HEK293 (cell line): Measurements from ENCODE around the gene SHD.
A peak's percentile ranks its signal among the peaks of the same experiment; 100 is the strongest.

Source experiments
- CTCF ChIA-PET: fragments of 350-600 bp; formaldehyde crosslinking; extraction: SDS; loops from one replicate; lab custom pipeline; 2021; ENCODE audit warnings: antibody characterized with exemption; lab: Yijun Ruan, JAX
- POLR2A ChIA-PET: fragments of 300-600 bp; formaldehyde crosslinking; extraction: SDS; loops from one replicate; lab custom pipeline; 2020; ENCODE audit warnings: antibody characterized with exemption, inconsistent platforms; lab: Yijun Ruan, JAX
- H3K27ac ChIP-seq: fragments of 200-500 bp; sonication (Bioruptor generic); 2 replicates; pipeline ENCODE4 v1.5.1; 2014; ENCODE audit warnings: low read depth, low read length, control low read depth, inconsistent platforms; ENCODE audit errors: extremely low read depth
- H3K36me3 ChIP-seq, 2 experiments: fragments of 200-500 bp in 1 of 2; sonication (Bioruptor generic) in 1 of 2; 1 replicate in 1 of 2; 2 replicates in 1 of 2; pipeline ENCODE4 v1.5.1; 2014 to 2017; ENCODE audit warnings: inconsistent platforms in 2 of 2, low read length in 2 of 2; ENCODE audit not compliant: control insufficient read depth in 2 of 2, insufficient read depth in 1 of 2
- H3K4me1 ChIP-seq: fragments of 200-500 bp; sonication (Bioruptor generic); 2 replicates; pipeline ENCODE4 v1.5.1; 2014; ENCODE audit warnings: mild to moderate bottlenecking, low read length, inconsistent platforms; ENCODE audit not compliant: control insufficient read depth, insufficient read depth
- H3K4me3 ChIP-seq: 2 replicates; pipeline ENCODE4 v1.5.1; 2011; ENCODE audit warnings: low read depth, mild to moderate bottlenecking, control low read depth, low read length, moderate library complexity
- H3K9me3 ChIP-seq: fragments of 200-500 bp; sonication (Bioruptor generic); 2 replicates; pipeline ENCODE4 v1.5.1; 2014; ENCODE audit warnings: low read depth, low read length, inconsistent platforms; ENCODE audit not compliant: control insufficient read depth, insufficient read depth
- GLI4 ChIP-seq: fragments of 450-650 bp; formaldehyde crosslinking; IDR thresholded peaks from 2 replicates; pipeline ENCODE4 v1.5.1; 2016; ENCODE audit warnings: missing biosample characterization, missing genetic modification characterization
- GLIS2 ChIP-seq: fragments of 450-650 bp; formaldehyde crosslinking; IDR thresholded peaks from 2 replicates; pipeline ENCODE4 v1.5.1; 2016; ENCODE audit warnings: missing biosample characterization, missing genetic modification characterization
- SETDB1 ChIP-seq: IDR thresholded peaks from one replicate; pipeline ENCODE4 v1.6.1; 2017; ENCODE audit warnings: mild to moderate bottlenecking, low read length, moderate library complexity, mixed read lengths; ENCODE audit not compliant: insufficient read length
- SP2 ChIP-seq: fragments of 450-650 bp; formaldehyde crosslinking; IDR thresholded peaks from 2 replicates; pipeline ENCODE4 v1.5.1; 2016; ENCODE audit warnings: missing biosample characterization, missing genetic modification characterization
- WT1 ChIP-seq: fragments of 450-650 bp; formaldehyde crosslinking; IDR thresholded peaks from 2 replicates; pipeline ENCODE4 v1.5.1; 2016; ENCODE audit warnings: missing biosample characterization, missing genetic modification characterization
- ZBTB26 ChIP-seq: fragments of 450-650 bp; formaldehyde crosslinking; optimal IDR thresholded peaks from 2 replicates; pipeline ENCODE3; 2016; ENCODE audit warnings: missing biosample characterization, mild to moderate bottlenecking, missing genetic modification characterization
- ZFHX2 ChIP-seq: fragments of 450-650 bp; formaldehyde crosslinking; conservative IDR thresholded peaks from 2 replicates; pipeline ENCODE4 v1.5.1; 2016; ENCODE audit warnings: missing biosample characterization, missing genetic modification characterization
- ZIC2 ChIP-seq: fragments of 450-650 bp; formaldehyde crosslinking; IDR thresholded peaks from 2 replicates; pipeline ENCODE4 v1.5.1; 2016; ENCODE audit warnings: missing biosample characterization, missing genetic modification characterization
- ZNF121 ChIP-seq: fragments of 450-650 bp; formaldehyde crosslinking; IDR thresholded peaks from 2 replicates; pipeline ENCODE4 v1.5.1; 2016; ENCODE audit warnings: missing biosample characterization, missing genetic modification characterization
- ZNF133 ChIP-seq: fragments of 450-650 bp; formaldehyde crosslinking; IDR thresholded peaks from 2 replicates; pipeline ENCODE4 v1.5.1; 2016; ENCODE audit warnings: missing biosample characterization, missing genetic modification characterization
- ZNF157 ChIP-seq: fragments of 450-650 bp; formaldehyde crosslinking; IDR thresholded peaks from 2 replicates; pipeline ENCODE4 v1.5.1; 2016; ENCODE audit warnings: missing biosample characterization, missing genetic modification characterization
- ZNF211 ChIP-seq: fragments of 450-650 bp; formaldehyde crosslinking; IDR thresholded peaks from 2 replicates; pipeline ENCODE4 v1.5.1; 2016; ENCODE audit warnings: low read depth, missing biosample characterization, missing genetic modification characterization
- ZNF223 ChIP-seq: fragments of 450-650 bp; formaldehyde crosslinking; IDR thresholded peaks from 2 replicates; pipeline ENCODE4 v1.5.1; 2016; ENCODE audit warnings: missing biosample characterization, missing genetic modification characterization
- ZNF311 ChIP-seq: fragments of 450-650 bp; formaldehyde crosslinking; IDR thresholded peaks from 2 replicates; pipeline ENCODE4 v1.5.1; 2017; ENCODE audit warnings: missing biosample characterization, missing genetic modification characterization, borderline replicate concordance
- ZNF341 ChIP-seq: fragments of 450-650 bp; formaldehyde crosslinking; IDR thresholded peaks from 2 replicates; pipeline ENCODE4; 2016; ENCODE audit warnings: low read depth, missing biosample characterization, missing genetic modification characterization
- ZNF548 ChIP-seq: fragments of 450-650 bp; formaldehyde crosslinking; IDR thresholded peaks from 2 replicates; pipeline ENCODE4 v1.5.1; 2016; ENCODE audit warnings: missing biosample characterization, missing genetic modification characterization
- ZNF558 ChIP-seq: fragments of 450-650 bp; formaldehyde crosslinking; IDR thresholded peaks from 2 replicates; pipeline ENCODE4 v1.5.1; 2016; ENCODE audit warnings: missing biosample characterization, missing genetic modification characterization
- ZNF660 ChIP-seq: fragments of 450-650 bp; IDR thresholded peaks from 2 replicates; pipeline ENCODE4 v1.5.1; 2018; ENCODE audit warnings: missing biosample characterization, mild to moderate bottlenecking, missing genetic modification characterization
- ZNF692 ChIP-seq: fragments of 450-650 bp; formaldehyde crosslinking; IDR thresholded peaks from 2 replicates; pipeline ENCODE4 v1.5.1; 2016; ENCODE audit warnings: missing biosample characterization, missing genetic modification characterization
- ZNF701 ChIP-seq: fragments of 450-650 bp; formaldehyde crosslinking; IDR thresholded peaks from 2 replicates; pipeline ENCODE4 v1.5.1; 2016; ENCODE audit warnings: missing biosample characterization, missing genetic modification characterization
- ZNF843 ChIP-seq: fragments of 450-650 bp; formaldehyde crosslinking; IDR thresholded peaks from 2 replicates; pipeline ENCODE4 v1.5.1; 2016; ENCODE audit warnings: missing biosample characterization, missing genetic modification characterization
- ZSCAN23 ChIP-seq: fragments of 450-650 bp; formaldehyde crosslinking; IDR thresholded peaks from 2 replicates; pipeline ENCODE4 v1.5.1; 2016; ENCODE audit warnings: missing biosample characterization, missing genetic modification characterization
- ZSCAN4 ChIP-seq: fragments of 450-650 bp; formaldehyde crosslinking; IDR thresholded peaks from 2 replicates; pipeline ENCODE4 v1.5.1; 2017; ENCODE audit warnings: missing biosample characterization, missing genetic modification characterization
- TF ChIP-seq, protein P1 (sequence below): fragments of 450-650 bp; formaldehyde crosslinking; IDR thresholded peaks from 2 replicates; pipeline ENCODE4 v1.5.1; 2017; ENCODE audit warnings: missing biosample characterization, missing genetic modification characterization
- TF ChIP-seq, protein P2 (sequence below): fragments of 450-650 bp; formaldehyde crosslinking; IDR thresholded peaks from 2 replicates; pipeline ENCODE4 v1.5.1; 2016; ENCODE audit warnings: missing biosample characterization, missing genetic modification characterization

SHD gene

DNA sequence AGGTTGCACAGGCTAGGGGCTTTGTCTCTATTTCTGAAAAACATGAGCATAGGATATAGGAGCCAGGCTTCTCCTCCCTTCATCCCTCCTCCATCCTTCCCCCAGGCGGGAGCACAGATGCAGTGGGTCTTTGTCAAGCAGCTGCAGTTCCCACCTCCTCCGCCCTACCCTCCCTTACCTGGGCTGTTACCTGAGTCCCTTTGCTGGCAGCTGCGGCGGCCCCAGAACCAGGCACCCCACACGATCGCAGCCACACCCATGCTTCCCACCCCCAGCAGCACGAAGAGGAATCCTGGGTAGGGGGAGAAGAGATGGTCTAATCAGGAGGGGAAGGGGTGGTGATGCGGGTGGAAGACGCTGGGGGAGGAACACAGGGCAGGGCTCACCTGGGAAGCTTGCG, 15.3 kb downstream of the SHD start:
- TF ChIP-seq ZBTB26 (no peak), SETDB1 (no peak), ZNF701 (tag by site-specific recombination) (no peak), ZNF548 (no peak), ZNF558 (tag by site-specific recombination) (no peak), ZNF311 (tag by site-specific recombination) (no peak), ZNF692 (no peak), GLI4 (tag by site-specific recombination) (no peak), ZNF223 (tag by site-specific recombination) (no peak), ZNF157 (no peak)
- TF ChIP-seq, protein P1, sequence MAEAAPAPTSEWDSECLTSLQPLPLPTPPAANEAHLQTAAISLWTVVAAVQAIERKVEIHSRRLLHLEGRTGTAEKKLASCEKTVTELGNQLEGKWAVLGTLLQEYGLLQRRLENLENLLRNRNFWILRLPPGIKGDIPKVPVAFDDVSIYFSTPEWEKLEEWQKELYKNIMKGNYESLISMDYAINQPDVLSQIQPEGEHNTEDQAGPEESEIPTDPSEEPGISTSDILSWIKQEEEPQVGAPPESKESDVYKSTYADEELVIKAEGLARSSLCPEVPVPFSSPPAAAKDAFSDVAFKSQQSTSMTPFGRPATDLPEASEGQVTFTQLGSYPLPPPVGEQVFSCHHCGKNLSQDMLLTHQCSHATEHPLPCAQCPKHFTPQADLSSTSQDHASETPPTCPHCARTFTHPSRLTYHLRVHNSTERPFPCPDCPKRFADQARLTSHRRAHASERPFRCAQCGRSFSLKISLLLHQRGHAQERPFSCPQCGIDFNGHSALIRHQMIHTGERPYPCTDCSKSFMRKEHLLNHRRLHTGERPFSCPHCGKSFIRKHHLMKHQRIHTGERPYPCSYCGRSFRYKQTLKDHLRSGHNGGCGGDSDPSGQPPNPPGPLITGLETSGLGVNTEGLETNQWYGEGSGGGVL (tag by site-specific recombination) = no peak
- Histone ChIP-seq H3K9me3 (no peaks in the 10 kb centered on the region), H3K27ac (no peak overlapping the region), H3K4me1 (no peaks in the 10 kb centered on the region), H3K36me3 (no peaks in the 10 kb centered on the region), H3K4me3 (no peak overlapping the region)
- POLR2A ChIA-PET = no interaction called here
- CTCF ChIA-PET = interaction anchor here (0.7 kb wide), 1 partner anchor 52 kb away, joined by 4 read pairs; no protein-coding TSS in a partner anchor

DNA sequence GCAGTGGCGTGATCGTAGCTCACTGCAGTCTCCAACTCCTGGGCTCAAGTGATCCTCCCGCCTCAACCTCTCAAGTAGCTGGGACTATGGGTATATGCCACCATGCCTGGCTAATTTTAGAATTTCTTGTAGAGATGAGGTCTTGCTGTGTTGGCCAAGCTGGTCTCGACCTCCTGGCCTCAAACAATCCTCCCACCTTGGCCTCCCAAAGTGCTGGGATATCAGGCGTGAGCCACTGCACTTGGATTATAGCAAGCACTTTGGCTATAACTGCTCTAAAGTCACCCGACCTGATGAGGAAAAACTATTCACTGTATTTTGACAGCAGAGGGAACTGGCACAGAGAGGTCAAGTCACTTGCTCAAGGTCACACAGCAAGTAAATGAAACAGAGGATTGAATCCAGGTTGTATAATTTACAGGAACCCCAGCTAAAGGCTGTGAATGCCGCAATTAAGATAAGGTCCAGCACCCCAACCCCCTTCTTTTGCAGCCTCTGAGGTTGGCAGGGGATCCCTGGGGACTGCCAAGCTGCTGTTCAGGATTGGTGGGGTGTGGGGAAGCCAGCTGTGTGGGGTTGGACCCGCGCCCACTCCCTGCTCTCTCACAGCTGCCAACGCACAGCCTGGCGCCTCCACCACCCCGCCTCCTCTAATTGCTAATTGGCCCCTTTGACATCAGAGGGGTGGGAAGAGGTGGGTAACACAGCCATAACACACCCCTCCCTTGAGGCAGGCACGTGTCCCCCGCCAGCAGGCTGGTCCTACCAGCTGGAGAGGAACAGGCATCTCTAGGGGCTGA, 17.1 kb downstream of the SHD start:
- POLR2A ChIA-PET = interaction anchor here (0.6 to 0.8 kb wide), 2 partner anchors 52 to 135 kb away, joined by 4 to 8 read pairs; no protein-coding TSS in a partner anchor
- Histone ChIP-seq H3K4me3 (no peak overlapping the region), H3K9me3 (no peaks in the 10 kb centered on the region), H3K36me3 (no peaks in the 10 kb centered on the region), H3K27ac (no peak overlapping the region), H3K4me1 (no peaks in the 10 kb centered on the region)
- CTCF ChIA-PET = interaction anchor here (0.6 to 1.0 kb wide), 5 partner anchors 30 to 340 kb away, joined by 3 to 4 read pairs (median 3); no protein-coding TSS in a partner anchor
- no peak for TF ChIP-seq ZNF133
- TF ChIP-seq SP2 = peak; percentile 58
- TF ChIP-seq ZNF157 = no peak
- peak; percentile 96 for TF ChIP-seq ZFHX2 (tag by site-specific recombination)
- TF ChIP-seq ZNF121 (tag by site-specific recombination) = peak; percentile 69; the same call in 1 of the 2 replicates
- no peak for TF ChIP-seq ZSCAN4 (tag by site-specific recombination)
- no peak for TF ChIP-seq ZNF843 (tag by site-specific recombination)
- TF ChIP-seq, protein P2, sequence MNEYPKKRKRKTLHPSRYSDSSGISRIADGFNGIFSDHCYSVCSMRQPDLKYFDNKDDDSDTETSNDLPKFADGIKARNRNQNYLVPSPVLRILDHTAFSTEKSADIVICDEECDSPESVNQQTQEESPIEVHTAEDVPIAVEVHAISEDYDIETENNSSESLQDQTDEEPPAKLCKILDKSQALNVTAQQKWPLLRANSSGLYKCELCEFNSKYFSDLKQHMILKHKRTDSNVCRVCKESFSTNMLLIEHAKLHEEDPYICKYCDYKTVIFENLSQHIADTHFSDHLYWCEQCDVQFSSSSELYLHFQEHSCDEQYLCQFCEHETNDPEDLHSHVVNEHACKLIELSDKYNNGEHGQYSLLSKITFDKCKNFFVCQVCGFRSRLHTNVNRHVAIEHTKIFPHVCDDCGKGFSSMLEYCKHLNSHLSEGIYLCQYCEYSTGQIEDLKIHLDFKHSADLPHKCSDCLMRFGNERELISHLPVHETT (tag by site-specific recombination) = no peak
- TF ChIP-seq ZNF211 = no peak
- peak; percentile 96 for TF ChIP-seq ZNF341 (tag by site-specific recombination)
- TF ChIP-seq, protein P1 (tag by site-specific recombination) = peak; percentile 40; the same call in 1 of the 2 replicates
- TF ChIP-seq ZSCAN23 (tag by site-specific recombination) = no peak
- 0 out of 2 replicates have a peak, but pooled peaks have one; percentile 22 for TF ChIP-seq GLIS2 (tag by site-specific recombination)
- no peak for TF ChIP-seq WT1
- no peak for TF ChIP-seq ZNF660
- peak; percentile 81 for TF ChIP-seq ZIC2 (tag by site-specific recombination)
